BE2C (cell line): ENCODE data around the gene ALCAM.

Source experiments
- DNase-seq: peaks from one replicate; pipeline ENCODE4 v3.0.0-alpha.2; 2020
- H3K27me3 ChIP-seq: fragments of 250-450 bp; sonication (Bioruptor Pico); 2 replicates; pipeline ENCODE4 v1.5.1; 2020; ENCODE audit warnings: mild to moderate bottlenecking
- H3K36me3 ChIP-seq: fragments of 250-450 bp; sonication (Bioruptor Pico); 2 replicates; pipeline ENCODE4 v1.5.1; 2020; ENCODE audit warnings: mild to moderate bottlenecking
- H3K4me1 ChIP-seq: fragments of 250-450 bp; sonication (Bioruptor Pico); 2 replicates; pipeline ENCODE4 v1.5.1; 2020
- H3K4me3 ChIP-seq: 2 replicates; pipeline ENCODE4 v1.5.1; 2011; ENCODE audit warnings: low read depth, low read length
- H3K9me3 ChIP-seq: fragments of 250-450 bp; sonication (Bioruptor Pico); 2 replicates; pipeline ENCODE4 v1.5.1; 2020
- TF ChIP-seq, protein P1 (sequence below): IDR thresholded peaks from 2 replicates; pipeline ENCODE4 v1.5.1; 2012; ENCODE audit warnings: mild to moderate bottlenecking, low read depth, low read length

The ALCAM gene

DNA sequence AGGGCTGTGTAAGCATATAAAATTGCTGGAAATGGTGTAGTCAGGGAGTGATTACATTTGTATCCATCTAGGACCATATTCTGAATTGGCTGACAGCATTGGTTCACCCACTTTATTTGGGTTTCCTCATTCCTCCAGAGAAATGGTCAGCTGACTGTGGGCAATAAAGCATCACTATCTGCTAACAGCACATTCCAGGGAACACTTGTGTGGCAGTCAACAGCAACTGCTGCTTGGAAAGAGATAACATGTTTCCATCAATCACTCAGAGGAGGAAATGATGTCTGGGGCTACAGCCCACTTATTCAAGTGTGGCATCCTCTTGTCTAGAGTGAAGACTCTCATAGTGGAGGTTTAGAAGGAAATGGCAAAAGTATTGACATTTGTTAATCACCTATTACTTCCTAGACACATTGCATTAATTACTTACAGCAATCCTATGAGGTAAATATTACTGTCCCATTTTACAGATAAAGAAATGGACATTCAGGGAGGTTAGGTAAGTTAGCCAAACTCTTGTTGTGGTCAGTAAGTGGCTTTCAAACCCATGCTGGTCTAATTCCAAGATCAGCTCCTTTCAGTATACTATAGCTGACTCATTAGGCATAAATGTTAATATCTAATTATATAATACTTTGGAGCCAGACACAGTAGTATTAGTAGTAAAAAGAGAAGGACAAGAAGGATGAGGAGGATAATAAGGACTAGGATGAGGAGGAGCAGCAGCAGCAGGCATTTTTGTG lies 247.8 kb downstream of the ALCAM start:
- no peaks in the 10 kb centered on the region for H3K9me3 ChIP-seq
- TF ChIP-seq, protein P1, sequence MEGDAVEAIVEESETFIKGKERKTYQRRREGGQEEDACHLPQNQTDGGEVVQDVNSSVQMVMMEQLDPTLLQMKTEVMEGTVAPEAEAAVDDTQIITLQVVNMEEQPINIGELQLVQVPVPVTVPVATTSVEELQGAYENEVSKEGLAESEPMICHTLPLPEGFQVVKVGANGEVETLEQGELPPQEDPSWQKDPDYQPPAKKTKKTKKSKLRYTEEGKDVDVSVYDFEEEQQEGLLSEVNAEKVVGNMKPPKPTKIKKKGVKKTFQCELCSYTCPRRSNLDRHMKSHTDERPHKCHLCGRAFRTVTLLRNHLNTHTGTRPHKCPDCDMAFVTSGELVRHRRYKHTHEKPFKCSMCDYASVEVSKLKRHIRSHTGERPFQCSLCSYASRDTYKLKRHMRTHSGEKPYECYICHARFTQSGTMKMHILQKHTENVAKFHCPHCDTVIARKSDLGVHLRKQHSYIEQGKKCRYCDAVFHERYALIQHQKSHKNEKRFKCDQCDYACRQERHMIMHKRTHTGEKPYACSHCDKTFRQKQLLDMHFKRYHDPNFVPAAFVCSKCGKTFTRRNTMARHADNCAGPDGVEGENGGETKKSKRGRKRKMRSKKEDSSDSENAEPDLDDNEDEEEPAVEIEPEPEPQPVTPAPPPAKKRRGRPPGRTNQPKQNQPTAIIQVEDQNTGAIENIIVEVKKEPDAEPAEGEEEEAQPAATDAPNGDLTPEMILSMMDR, result no peak
- DNase-seq, result no peak
- H3K4me1 ChIP-seq, result peaks cover 5% of the 10 kb centered on the region
- H3K36me3 ChIP-seq, result no peaks in the 10 kb centered on the region
- H3K4me3 ChIP-seq, result no peak overlapping the region
- H3K27me3 ChIP-seq, result no peaks in the 10 kb centered on the region

DNA sequence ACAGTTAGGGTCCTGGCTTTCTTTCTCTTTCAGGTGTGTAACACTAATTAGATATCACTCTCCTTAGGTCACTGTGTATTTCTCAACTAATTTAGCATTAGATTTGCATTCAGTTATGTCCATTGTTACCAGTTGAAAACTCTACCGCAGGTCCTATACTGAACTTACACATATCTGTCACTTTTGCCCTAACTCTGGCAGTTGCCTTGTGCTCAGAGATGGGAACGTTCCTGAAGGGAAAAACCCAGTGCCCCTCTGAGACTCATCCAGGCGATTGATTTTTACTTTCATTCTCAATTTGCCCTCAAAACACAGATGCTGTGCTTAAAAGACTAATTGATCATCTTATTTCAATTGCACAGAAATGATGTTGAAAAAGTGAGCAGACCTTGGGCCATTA lies 249.1 kb downstream of the ALCAM start:
- TF ChIP-seq, protein P1, result no peak
- Histone ChIP-seq H3K27me3 (no peaks in the 10 kb centered on the region), H3K36me3 (no peaks in the 10 kb centered on the region), H3K4me3 (no peak overlapping the region), H3K9me3 (no peaks in the 10 kb centered on the region), H3K4me1 (peaks cover 5% of the 10 kb centered on the region)
- no peak for DNase-seq

DNA sequence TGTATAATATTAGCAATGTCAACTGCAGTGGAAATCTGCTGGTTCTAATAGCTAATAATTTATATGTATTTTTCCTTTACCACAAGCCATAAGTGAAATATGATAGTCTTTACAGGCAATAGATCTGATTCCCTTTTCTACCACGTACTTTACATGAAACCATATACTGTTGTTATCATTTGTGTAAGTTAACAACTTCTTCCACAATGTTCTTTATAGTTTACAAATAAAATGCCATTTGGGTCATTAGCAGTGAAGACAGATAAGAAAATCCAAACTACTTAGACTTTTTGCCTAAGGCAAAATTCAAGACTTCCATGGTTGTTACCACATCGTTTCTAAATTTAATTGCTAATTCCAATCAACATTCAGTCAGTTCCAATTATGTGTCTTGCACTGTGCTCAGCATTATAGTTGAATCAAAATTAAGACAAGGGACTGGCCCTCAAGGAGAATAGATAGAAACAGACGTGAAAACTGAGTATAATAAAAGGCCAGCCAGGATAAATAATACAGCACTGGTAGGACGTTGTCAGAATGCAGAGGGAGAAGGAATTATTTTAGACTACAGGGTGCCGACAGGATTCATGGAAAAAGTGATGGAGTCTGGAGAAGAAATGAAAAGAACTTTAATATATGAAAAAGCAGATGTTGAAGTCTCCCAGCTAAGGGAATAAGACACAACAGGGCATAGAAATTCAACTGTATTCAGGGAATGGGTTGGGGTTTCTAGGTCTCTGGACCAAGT lies 249.8 kb downstream of the ALCAM start:
- Histone ChIP-seq H3K4me1 (peaks cover 5% of the 10 kb centered on the region), H3K27me3 (no peaks in the 10 kb centered on the region), H3K9me3 (no peaks in the 10 kb centered on the region), H3K36me3 (no peaks in the 10 kb centered on the region), H3K4me3 (no peak overlapping the region)
- DNase-seq, result no peak
- TF ChIP-seq, protein P1, result no peak

DNA sequence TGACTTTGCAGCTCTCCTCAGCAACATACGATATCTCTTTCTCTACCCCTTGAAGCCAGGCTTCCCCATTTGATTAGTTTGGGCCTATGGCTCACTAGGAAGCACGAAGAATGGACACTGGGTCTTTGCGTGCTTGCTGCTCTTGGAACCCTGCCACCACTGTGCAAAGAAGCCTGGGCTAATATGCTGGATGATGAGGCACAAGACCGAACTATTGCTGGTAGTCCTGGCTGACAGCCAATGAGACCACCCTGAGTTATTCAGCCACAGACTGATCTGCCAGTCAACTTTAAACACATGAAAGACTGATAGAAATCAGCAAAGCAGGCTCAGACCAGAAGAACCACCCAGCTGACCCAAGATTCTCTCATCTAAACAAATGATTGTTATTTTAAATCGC lies 251.8 kb downstream of the ALCAM start:
- no peaks in the 10 kb centered on the region for H3K27me3 ChIP-seq
- no peaks in the 10 kb centered on the region for H3K9me3 ChIP-seq
- H3K36me3 ChIP-seq, result no peaks in the 10 kb centered on the region
- TF ChIP-seq, protein P1, result no peak
- no peak overlapping the region for H3K4me3 ChIP-seq
- peak; percentile 64 for DNase-seq
- peaks cover 5% of the 10 kb centered on the region for H3K4me1 ChIP-seq

DNA sequence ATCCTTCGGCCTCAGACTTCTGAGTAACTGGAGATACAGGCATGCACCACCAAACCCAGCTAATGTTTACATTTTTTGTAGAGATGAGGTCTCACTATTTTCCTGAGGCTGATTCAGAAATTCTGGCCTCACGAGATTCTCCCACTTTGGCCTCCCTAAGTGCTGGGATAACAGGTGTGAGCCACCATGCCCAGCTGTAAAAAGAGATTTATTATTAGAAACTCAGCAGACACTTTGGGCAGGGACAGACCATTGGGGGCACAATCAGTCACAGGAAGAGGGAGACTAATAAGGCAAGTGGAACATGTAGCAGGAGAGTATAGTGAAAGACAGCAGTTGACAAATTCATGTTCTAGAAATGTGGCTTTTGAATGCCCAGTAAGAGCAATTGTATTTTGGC lies 252.9 kb downstream of the ALCAM start:
- TF ChIP-seq, protein P1, result no peak
- no peaks in the 10 kb centered on the region for H3K9me3 ChIP-seq
- no peaks in the 10 kb centered on the region for H3K36me3 ChIP-seq
- no peaks in the 10 kb centered on the region for H3K27me3 ChIP-seq
- H3K4me1 ChIP-seq, result peaks cover 5% of the 10 kb centered on the region
- H3K4me3 ChIP-seq, result no peak overlapping the region
- DNase-seq, result no peak

DNA sequence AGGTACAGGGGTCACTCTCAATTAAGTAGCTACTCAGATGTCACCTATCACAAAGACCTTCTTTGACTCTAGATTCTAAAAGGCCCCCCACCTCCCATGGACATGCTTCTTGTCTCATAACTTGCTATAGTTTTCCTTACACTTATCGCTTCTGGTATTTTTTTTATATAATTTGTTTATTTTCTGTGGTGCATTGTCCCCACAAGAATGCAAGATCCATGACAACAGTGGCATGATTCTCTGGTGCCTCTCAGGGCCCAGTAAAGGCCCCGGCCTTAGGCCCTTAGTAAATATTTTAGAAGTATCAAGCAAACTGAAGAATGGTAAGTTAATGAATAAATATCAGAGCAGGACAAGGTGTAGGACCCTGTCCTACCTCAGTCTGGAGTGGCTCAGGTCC lies 253.5 kb downstream of the ALCAM start:
- TF ChIP-seq, protein P1, result no peak
- no peaks in the 10 kb centered on the region for H3K27me3 ChIP-seq
- no peak for DNase-seq
- peaks cover 5% of the 10 kb centered on the region for H3K4me1 ChIP-seq
- H3K4me3 ChIP-seq, result no peak overlapping the region
- no peaks in the 10 kb centered on the region for H3K9me3 ChIP-seq
- no peaks in the 10 kb centered on the region for H3K36me3 ChIP-seq
